Erythroblast (primary cell): ENCODE results near the gene BRF1.

Experiments
- GATA1 ChIP-seq: IDR thresholded peaks from 2 replicates; pipeline ENCODE4 v1.6.1; 2011; ENCODE audit warnings: low read depth, mild to moderate bottlenecking, control low read depth, low read length, moderate library complexity
- POLR2A ChIP-seq: IDR thresholded peaks from 2 replicates; pipeline ENCODE4 v1.6.1; 2011; ENCODE audit warnings: mild to moderate bottlenecking, low read length

- TF ChIP-seq POLR2A (no peak), GATA1 (no peak)
These were observed 98.8 kb downstream of the BRF1 start for GRCh38 chr14:105201925-105202513.
